GM18505 (cell line): ENCODE results near the gene VPS13D.

Experiments
- ATAC-seq: cut with Tn5 transposase; IDR thresholded peaks from one replicate; pipeline ENCODE4 v1.9.1; 2021; ENCODE audit not compliant: unreplicated experiment
- POLR2A ChIP-seq: IDR thresholded peaks from 4 replicates; pipeline ENCODE4 v1.6.1; 2011; ENCODE audit warnings: borderline replicate concordance; ENCODE audit not compliant: insufficient read depth, insufficient read length; ENCODE audit errors: extremely low read depth

The VPS13D gene

DNA sequence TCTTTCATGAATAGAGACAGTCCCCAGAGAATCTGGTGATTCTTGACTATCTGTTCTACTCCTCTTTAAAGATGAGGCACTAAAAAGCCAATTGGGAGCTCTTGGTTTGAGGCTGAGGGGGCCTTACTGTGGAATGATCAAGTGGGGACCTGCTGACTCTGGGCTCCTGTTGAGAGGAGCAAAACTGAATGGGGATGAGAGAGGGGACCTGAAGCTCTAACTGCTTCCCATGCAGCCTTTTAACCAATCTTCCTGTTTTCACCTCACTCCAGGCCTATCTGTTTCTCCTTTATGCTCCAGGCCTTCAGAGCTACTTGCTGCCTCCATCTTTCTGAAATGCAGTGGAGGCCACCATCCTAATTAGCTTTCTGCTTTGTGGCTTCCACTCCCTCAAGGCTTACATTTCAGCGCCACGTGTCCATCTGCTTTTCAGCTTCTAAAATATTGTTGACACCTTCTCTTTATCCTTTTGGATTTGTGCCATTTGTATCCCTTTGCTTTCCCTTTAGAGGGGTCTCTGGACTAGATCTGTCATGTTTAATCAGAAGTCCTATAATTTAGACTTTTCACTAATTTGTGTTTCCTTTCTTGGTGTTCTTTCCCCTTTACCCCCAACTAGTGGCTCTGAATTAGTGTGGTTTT, 242.4 kb downstream of the VPS13D start:
- ATAC-seq, result no peak
- no peak for TF ChIP-seq POLR2A

- TF ChIP-seq POLR2A, result no peak
- no peak for ATAC-seq
These were observed 243.1 kb downstream of the VPS13D start for GRCh38 chr1:12472798-12473551.

DNA sequence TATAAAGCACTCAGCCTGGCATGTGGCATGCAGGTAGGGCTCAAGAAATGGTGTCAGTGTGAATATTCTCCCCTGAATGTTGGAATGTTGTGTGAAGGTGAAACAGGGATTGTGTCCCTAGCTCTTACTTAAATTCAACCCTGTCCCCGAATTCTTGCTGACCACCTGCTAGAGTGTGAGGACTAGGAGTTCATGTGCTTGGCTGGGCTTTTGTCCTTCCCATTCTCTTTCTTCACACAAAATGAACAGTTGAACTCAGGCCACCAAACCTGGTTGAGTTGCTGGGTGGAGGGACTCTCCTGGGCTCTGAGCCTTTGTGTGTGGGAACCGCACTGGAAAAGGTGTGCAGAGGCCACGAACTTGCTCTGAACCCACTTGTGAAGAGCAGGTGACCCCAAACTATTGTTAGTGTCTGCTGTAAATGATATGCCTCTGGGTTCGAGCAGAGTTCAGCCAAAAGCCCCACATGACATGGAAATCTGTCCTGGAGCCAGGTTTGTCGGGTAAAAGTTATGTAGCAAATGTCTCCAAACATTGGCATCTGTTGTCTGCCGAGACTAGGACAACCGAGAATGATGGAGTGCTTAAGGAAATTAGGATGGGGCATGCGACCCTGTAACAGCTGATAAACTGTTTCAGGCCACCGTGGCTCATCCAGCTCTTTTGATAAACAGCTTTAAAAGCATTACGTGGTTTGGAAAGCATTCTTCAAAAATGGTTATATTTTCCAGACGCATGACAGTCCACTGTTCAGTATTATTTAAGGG, 243.9 kb downstream of the VPS13D start:
- TF ChIP-seq POLR2A, result no peak
- ATAC-seq, result no peak

GRCh38 chr1:12475101-12475500, 245.3 kb downstream of the VPS13D start:
- no peak for TF ChIP-seq POLR2A
- no peak for ATAC-seq

DNA sequence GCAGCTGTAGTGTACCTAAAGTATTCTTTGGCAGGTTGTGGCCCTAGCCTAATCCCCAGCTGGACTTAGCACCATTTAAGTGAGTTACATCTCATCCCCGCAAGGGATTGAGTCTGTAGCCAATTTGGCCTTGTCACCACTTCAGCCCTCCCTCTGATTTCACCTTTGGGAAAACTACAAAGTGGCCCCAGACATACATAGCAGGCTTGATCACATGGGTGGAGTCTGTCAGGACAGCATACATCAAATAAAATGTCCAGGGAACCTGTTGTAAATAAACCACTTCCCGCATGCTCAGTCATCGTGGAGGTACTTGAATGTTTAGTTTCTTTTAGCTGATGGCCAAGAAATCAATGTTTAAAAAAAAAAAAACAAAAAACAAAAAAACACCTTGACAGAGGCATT, 245.7 kb downstream of the VPS13D start:
- TF ChIP-seq POLR2A, result no peak
- no peak for ATAC-seq

- TF ChIP-seq POLR2A, result no peak
- no peak for ATAC-seq
These were observed 246.1 kb downstream of the VPS13D start for GRCh38 chr1:12475947-12476346.

DNA sequence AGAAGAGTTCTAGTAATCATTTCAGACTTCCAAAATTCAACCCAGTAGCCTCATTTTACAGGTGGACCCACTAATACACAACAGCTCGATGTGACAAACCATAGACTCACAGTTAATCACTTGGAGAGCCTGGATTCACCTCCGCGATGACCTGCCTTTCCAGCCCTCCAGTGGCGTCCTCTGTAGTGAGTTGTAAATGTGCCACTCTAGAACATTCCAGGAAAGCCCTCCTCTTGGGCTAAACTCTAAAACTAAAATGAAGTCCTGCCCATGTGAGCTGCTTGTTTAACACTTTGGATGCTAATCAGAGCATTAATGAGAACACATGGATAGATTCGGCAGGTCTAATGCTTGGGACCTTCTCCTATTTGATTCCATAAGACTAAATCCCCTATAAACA, 247.5 kb downstream of the VPS13D start:
- TF ChIP-seq POLR2A, result no peak
- no peak for ATAC-seq

DNA sequence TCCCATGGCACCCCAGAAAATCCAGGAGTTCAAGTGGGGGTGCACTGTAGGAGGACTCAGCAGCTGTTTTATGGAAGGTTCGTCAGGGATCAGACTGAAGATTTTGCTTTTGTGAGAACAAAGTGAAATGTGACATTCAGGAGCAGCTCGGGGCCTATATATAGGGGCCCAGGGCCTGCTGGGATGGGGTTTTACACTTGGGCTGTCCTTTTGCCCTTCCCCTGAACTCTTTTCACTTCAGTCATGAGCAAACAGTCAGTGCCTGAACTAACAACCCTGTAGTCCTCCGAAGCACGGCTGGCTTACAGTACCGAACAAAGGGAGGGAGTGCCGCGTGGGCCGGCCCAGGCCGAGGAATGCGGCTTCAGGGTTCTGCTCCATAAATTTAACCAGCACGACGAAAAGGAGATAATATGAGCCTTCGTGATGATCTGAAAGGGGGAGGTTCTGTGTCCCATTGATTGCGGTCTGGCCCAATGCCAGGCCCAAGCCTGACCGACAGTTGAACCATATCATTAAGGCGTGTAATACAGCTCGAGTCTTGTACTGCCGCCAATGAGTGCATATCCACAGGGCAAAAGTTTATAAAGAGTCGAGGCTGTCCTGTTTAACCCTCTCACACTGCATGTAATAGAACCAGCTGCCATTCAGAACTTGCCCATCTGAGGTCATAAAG, 248.2 kb downstream of the VPS13D start:
- ATAC-seq, result no peak
- TF ChIP-seq POLR2A, result no peak

DNA sequence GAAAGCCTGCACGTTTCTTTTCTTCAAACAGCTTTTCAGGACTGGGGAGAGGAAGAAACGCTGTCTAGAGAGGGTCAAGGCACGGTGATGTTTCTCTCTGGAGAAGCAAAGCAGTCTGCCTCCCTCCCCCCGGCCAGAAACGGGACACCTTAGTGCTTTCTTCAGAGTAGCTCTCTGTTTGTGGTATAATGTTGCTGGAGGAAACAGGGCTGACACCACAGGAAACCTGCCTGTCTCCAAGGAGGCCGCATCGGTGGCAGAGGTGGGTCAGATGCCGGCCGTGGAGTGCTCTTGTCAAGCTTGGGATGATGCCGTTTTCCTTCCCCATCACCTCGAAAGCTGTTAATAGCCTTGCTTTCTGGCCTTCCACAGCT, 248.8 kb downstream of the VPS13D start:
- ATAC-seq, result no peak

DNA sequence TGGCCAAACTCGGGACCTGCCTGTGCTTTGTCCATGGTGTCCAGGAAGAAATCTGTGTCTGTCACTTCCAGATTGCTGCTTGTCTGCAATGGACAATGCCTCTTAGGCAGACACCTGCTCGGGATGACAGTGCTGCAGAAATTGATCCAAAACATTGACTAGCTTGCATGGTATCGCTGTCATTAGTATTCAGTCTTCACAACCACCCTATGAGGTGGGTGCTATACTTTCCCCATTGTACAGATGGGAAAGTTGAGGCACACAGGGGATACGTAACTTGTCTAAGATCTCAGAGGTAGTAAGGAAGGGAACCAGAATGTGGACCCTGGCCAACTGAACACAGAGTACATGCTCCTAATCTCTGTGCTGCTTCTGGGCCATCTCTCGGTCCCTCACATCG, 249.5 kb downstream of the VPS13D start:
- ATAC-seq, result no peak
- TF ChIP-seq POLR2A, result no peak

More for the DNA sequence above, 248.8 kb downstream of the VPS13D start:
- no peak for TF ChIP-seq POLR2A

- no peak for TF ChIP-seq POLR2A
- no peak for ATAC-seq
These were observed 250.2 kb downstream of the VPS13D start for GRCh38 chr1:12480041-12480440.

GRCh38 chr1:12480748-12481362, 251.0 kb downstream of the VPS13D start:
- ATAC-seq, result no peak
- TF ChIP-seq POLR2A, result no peak

- no peak for TF ChIP-seq POLR2A
- ATAC-seq, result no peak
These were observed 252.1 kb downstream of the VPS13D start for GRCh38 chr1:12481928-12482327.
